Measurements from ENCODE around the gene HEBP2.
"Not testable (repeated sequence)": the region's sequence is repeated elsewhere in the genome, so short reads cannot be mapped to it uniquely, and the experiment has no call there.

DNA sequence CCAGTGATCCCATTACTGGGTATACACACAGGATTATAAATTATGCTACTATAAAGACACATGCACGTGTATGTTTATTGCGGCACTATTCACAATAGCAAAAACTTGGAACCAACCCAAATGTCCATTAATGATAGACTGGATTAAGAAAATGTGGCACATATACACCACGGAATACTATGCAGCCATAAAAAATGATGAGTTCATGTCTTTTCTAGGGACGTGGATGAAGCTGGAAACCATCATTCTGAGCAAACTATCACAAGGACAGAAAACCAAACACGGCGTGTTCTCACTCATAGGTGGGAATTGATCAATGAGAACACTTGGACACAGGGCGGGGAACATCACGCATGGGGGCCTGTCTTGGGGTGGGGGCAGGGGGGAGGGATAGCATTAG is 35.3 kb upstream of the HEBP2 start:
- TF ChIP-seq ZNF274 (IDR thresholded peaks at IDR 0.05; ENCODE audit: low read depth, low read length); SUZ12 (IDR thresholded peaks at IDR 0.05; ENCODE audit: extremely low read depth, insufficient read depth, insufficient read length); YY1 (IDR thresholded peaks at IDR 0.05; ENCODE audit: insufficient read depth, insufficient read length): not testable (repeated sequence)
